Panc1 (cell line): ENCODE results near the gene MAGED2. TPM values are rescaled to one million over a fixed set of nuclear protein-coding genes. Genes with fewer than 3 reads are reported as not detected.

Source experiments
- ATAC-seq: fragments of 200-7000 bp; cut with Tn5 transposase; 2 replicates; pipeline ENCODE4 v1.9.1; 2020; ENCODE audit warnings: mild to moderate bottlenecking, moderate library complexity
- BruUV-seq: library from RNA; stranded (reverse); fragments of 400-500 nt; replicated peaks from 2 replicates; lab custom pipeline; 2021; lab: Mats Ljungman, UMichigan
- CTCF ChIA-PET: fragments of 300-600 bp; sonication (Branson Sonifier 250); formaldehyde crosslinking; loops from one replicate; lab custom pipeline; 2022; ENCODE audit warnings: antibody characterized with exemption; lab: Charles Lee
- POLR2A ChIA-PET: fragments of 300-600 bp; sonication (Branson Sonifier 250); formaldehyde crosslinking; loops from one replicate; lab custom pipeline; 2022; ENCODE audit warnings: antibody characterized with exemption; lab: Charles Lee
- DNase-seq: peaks from one replicate; pipeline ENCODE4 v3.0.0-alpha.2; 2010; ENCODE audit warnings: low read depth, low spot score
- H3K27ac ChIP-seq: 2 replicates; pipeline ENCODE4 v1.5.1; 2011; ENCODE audit warnings: mild to moderate bottlenecking, low read length, inconsistent platforms
- H3K27me3 ChIP-seq: fragments of 200-500 bp; sonication (Bioruptor generic); 2 replicates; pipeline ENCODE4 v1.6.0; 2014; ENCODE audit warnings: low read length, inconsistent platforms; ENCODE audit not compliant: control insufficient read depth, insufficient read depth
- H3K36me3 ChIP-seq: fragments of 200-500 bp; sonication (Bioruptor generic); 2 replicates; pipeline ENCODE4 v1.5.1; 2014; ENCODE audit warnings: inconsistent platforms, mild to moderate bottlenecking, low read length, moderate library complexity; ENCODE audit not compliant: control insufficient read depth, insufficient read depth
- H3K4me1 ChIP-seq: 2 replicates; pipeline ENCODE4 v1.5.1; 2011; ENCODE audit warnings: inconsistent platforms, mild to moderate bottlenecking, low read length, moderate library complexity; ENCODE audit not compliant: control insufficient read depth, insufficient read depth
- H3K4me3 ChIP-seq, 2 experiments: 2 replicates each; pipeline ENCODE4 v1.5.1; 2011 to 2012; ENCODE audit warnings: low read depth in 2 of 2, low read length in 2 of 2, mild to moderate bottlenecking in 2 of 2, inconsistent platforms in 1 of 2, moderate library complexity in 1 of 2
- H3K9me3 ChIP-seq: fragments of 200-500 bp; sonication (Bioruptor generic); 2 replicates; pipeline ENCODE4 v1.5.1; 2014; ENCODE audit warnings: low read depth, mild to moderate bottlenecking, inconsistent platforms, low read length, moderate library complexity; ENCODE audit not compliant: control insufficient read depth, insufficient read depth
- POLR2AphosphoS5 ChIP-seq: IDR thresholded peaks from 2 replicates; pipeline ENCODE4 v1.6.1; 2012; ENCODE audit warnings: mild to moderate bottlenecking, low read depth, low read length, moderate library complexity
- SIN3A ChIP-seq: IDR thresholded peaks from 2 replicates; pipeline ENCODE4 v1.6.1; 2012; ENCODE audit warnings: low read depth, mild to moderate bottlenecking, low read length, moderate library complexity, borderline replicate concordance; ENCODE audit not compliant: insufficient read depth
- TCF7L2 ChIP-seq: IDR thresholded peaks from 2 replicates; pipeline ENCODE4 v1.6.1; 2011; ENCODE audit warnings: mild to moderate bottlenecking, low read depth, low read length, inconsistent platforms
- in situ Hi-C: cut with HindIII; loops from 2 replicates; pipeline ENCODE4 v1.10.0; 2016; ENCODE audit warnings: low sequenced_read_pairs, low pct_unique_long_range_greater_than_20kb
- intact Hi-C: fragments of 100-400 bp; cut with micrococcal nuclease; formaldehyde crosslinking; loops from one replicate; pipeline ENCODE4 v1.10.0; 2022; ENCODE audit not compliant: unreplicated experiment
- total RNA-seq: library from RNA; stranded (reverse); gene quantifications from one replicate; pipeline ENCODE4 v1.2.1, GENCODE V29; 2021; ENCODE audit not compliant: unreplicated experiment
- TF ChIP-seq, protein P1 (sequence below): fragments of 450-650 bp; IDR thresholded peaks from 2 replicates; pipeline ENCODE4 v1.5.1; 2017; ENCODE audit warnings: mild to moderate bottlenecking
- TF ChIP-seq, protein P2 (sequence below), 2 experiments: IDR thresholded peaks; 2 replicates each; pipeline ENCODE4 v1.6.1; 2011 to 2012; ENCODE audit warnings: low read depth in 2 of 2, control low read depth in 1 of 2, low read length in 1 of 2, mild to moderate bottlenecking in 1 of 2, moderate library complexity in 1 of 2; ENCODE audit not compliant: insufficient read depth in 1 of 2

MAGED2 gene
- total RNA-seq, 1 experiment from 2014 or later = 69.5 TPM

DNA sequence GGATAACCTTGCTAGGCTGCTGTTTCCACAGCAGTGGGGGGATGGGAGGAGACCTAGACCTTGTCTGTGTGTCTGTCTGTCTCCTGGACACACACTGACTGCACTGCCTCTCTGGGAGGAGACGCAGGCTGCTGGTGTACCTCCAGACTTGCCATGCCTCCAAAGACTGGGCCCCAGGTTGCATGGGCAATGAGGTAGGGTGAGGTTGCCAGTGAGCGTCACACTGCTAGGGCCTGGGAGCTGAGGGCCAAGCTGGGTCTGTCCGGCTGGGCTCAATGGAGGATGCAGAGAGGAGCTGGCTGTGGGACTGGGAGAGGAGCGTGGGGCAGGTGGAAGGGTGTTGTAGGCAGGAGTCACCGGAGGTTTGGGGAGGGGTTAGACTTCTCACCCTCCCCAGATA, 16.6 kb downstream of the MAGED2 start:
- TF ChIP-seq, protein P1, sequence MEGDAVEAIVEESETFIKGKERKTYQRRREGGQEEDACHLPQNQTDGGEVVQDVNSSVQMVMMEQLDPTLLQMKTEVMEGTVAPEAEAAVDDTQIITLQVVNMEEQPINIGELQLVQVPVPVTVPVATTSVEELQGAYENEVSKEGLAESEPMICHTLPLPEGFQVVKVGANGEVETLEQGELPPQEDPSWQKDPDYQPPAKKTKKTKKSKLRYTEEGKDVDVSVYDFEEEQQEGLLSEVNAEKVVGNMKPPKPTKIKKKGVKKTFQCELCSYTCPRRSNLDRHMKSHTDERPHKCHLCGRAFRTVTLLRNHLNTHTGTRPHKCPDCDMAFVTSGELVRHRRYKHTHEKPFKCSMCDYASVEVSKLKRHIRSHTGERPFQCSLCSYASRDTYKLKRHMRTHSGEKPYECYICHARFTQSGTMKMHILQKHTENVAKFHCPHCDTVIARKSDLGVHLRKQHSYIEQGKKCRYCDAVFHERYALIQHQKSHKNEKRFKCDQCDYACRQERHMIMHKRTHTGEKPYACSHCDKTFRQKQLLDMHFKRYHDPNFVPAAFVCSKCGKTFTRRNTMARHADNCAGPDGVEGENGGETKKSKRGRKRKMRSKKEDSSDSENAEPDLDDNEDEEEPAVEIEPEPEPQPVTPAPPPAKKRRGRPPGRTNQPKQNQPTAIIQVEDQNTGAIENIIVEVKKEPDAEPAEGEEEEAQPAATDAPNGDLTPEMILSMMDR = no peak
- TF ChIP-seq, protein P2, sequence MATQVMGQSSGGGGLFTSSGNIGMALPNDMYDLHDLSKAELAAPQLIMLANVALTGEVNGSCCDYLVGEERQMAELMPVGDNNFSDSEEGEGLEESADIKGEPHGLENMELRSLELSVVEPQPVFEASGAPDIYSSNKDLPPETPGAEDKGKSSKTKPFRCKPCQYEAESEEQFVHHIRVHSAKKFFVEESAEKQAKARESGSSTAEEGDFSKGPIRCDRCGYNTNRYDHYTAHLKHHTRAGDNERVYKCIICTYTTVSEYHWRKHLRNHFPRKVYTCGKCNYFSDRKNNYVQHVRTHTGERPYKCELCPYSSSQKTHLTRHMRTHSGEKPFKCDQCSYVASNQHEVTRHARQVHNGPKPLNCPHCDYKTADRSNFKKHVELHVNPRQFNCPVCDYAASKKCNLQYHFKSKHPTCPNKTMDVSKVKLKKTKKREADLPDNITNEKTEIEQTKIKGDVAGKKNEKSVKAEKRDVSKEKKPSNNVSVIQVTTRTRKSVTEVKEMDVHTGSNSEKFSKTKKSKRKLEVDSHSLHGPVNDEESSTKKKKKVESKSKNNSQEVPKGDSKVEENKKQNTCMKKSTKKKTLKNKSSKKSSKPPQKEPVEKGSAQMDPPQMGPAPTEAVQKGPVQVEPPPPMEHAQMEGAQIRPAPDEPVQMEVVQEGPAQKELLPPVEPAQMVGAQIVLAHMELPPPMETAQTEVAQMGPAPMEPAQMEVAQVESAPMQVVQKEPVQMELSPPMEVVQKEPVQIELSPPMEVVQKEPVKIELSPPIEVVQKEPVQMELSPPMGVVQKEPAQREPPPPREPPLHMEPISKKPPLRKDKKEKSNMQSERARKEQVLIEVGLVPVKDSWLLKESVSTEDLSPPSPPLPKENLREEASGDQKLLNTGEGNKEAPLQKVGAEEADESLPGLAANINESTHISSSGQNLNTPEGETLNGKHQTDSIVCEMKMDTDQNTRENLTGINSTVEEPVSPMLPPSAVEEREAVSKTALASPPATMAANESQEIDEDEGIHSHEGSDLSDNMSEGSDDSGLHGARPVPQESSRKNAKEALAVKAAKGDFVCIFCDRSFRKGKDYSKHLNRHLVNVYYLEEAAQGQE (IDR thresholded peaks at IDR 0.05; ENCODE audit: insufficient read depth in 1 of 2, low read depth in 2 of 2, low read length in 1 of 2) = no peak
- TF ChIP-seq POLR2AphosphoS5 = no peak
- no peak for TF ChIP-seq TCF7L2
- no peak for TF ChIP-seq SIN3A
- BruUV-seq = no TSS peak
- Histone ChIP-seq H3K27ac (no peak overlapping the region), H3K4me1 (no peaks in the 10 kb centered on the region), H3K36me3 (no peaks in the 10 kb centered on the region), H3K4me3 (no peak overlapping the region), H3K9me3 (no peaks in the 10 kb centered on the region), H3K27me3 (no peaks in the 10 kb centered on the region)
- in situ Hi-C loops (no loop called here), intact Hi-C loops (no loop called here)
- ChIA-PET CTCF (no interaction called here), POLR2A (no interaction called here)
- ATAC-seq = no peak
- no peak for DNase-seq

DNA sequence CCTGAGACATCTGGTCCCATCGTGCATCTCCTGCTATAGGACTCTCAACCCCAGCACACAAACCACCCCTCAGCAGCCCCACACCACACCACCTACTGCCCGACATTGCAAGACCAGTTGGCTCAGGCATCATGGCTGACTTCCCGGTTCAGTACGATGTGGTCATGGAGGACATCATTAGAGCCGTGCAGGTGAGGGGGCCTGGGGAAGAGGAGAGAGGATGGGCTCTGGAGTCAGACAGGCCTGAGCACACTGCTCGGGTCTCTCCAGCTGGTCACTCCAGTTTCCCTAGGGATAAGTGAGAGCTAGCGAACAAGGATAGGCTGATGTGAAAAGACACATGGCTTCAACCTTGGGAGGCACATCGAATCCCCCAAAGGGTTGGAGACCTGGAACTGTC, 17.2 kb downstream of the MAGED2 start:
- DNase-seq (no peak), ATAC-seq (no peak)
- ChIA-PET POLR2A (no interaction called here), CTCF (no interaction called here)
- no peaks in the 10 kb centered on the region for H3K36me3 ChIP-seq
- intact Hi-C loops = no loop called here
- BruUV-seq = no TSS peak
- no peak overlapping the region for H3K27ac ChIP-seq
- TF ChIP-seq, protein P1 = no peak
- TF ChIP-seq, protein P2 (IDR thresholded peaks at IDR 0.05; ENCODE audit: insufficient read depth in 1 of 2, low read depth in 2 of 2, low read length in 1 of 2) = no peak
- in situ Hi-C loops = no loop called here
- no peak overlapping the region for H3K4me3 ChIP-seq
- H3K27me3 ChIP-seq = no peaks in the 10 kb centered on the region
- H3K4me1 ChIP-seq = no peaks in the 10 kb centered on the region
- H3K9me3 ChIP-seq = no peaks in the 10 kb centered on the region
